Loucy (cell line): ENCODE measurements around the gene WNT9A.

Source experiments
- CTCF ChIP-seq: fragments of 200-600 bp; sonication (generic); conservative IDR thresholded peaks from 2 replicates; pipeline ENCODE4 v1.5.1; 2014; ENCODE audit warnings: mild to moderate bottlenecking, antibody characterized with exemption, low read length
- EZH2phosphoT487 ChIP-seq: fragments of 200-600 bp; IDR thresholded peaks from 2 replicates; pipeline ENCODE4 v1.6.1; 2018; ENCODE audit warnings: antibody characterized with exemption, mild to moderate bottlenecking, moderate library complexity, borderline replicate concordance

- TF ChIP-seq CTCF (no peak), EZH2phosphoT487 (no peak)
Observed at GRCh38 chr1:227916655-227917054, 31.1 kb downstream of the WNT9A start.
